ENCODE results near the gene PDE1C.

DNA sequence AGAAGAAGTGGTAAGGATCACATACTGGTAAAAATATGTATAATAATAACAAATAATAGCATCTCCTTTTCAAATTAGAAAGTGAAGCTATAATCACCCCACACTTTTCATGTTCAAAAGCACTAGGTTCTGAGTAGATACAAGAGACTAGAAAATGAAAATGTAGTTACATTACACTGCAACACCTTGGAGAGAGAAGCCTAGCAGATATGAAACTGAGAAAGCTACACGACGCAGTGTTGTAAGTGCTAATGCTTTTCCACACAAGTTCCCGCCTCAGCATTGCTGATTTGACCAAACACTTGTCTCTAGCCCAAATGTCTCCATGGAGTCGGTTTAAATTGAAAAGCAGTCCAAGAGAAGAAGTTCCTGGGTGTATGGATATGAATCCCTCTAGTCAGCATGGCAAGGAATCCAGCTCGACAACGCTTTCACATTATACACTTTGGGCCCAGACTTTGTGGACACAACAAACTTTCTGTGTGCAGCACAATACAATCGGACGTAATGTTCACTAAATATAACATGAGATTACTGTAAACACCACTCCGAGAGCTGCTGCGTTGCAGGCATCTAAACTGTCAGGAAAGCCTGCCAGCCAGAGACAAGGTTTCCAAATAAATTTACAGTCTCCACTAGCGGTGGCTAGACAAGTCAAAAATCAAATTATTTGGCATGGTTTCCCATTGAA lies 1.7 kb downstream of the PDE1C start:
- TF ChIP-seq BHLHE40 (IDR thresholded peaks at IDR 0.05; ENCODE audit: borderline replicate concordance) = no peak
- TF ChIP-seq TARDBP (IDR thresholded peaks at IDR 0.05) = no peak
- no peak for TF ChIP-seq FOXM1 (IDR thresholded peaks at IDR 0.05; ENCODE audit: borderline replicate concordance)
- TF ChIP-seq, protein P1, sequence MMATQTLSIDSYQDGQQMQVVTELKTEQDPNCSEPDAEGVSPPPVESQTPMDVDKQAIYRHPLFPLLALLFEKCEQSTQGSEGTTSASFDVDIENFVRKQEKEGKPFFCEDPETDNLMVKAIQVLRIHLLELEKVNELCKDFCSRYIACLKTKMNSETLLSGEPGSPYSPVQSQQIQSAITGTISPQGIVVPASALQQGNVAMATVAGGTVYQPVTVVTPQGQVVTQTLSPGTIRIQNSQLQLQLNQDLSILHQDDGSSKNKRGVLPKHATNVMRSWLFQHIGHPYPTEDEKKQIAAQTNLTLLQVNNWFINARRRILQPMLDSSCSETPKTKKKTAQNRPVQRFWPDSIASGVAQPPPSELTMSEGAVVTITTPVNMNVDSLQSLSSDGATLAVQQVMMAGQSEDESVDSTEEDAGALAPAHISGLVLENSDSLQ (IDR thresholded peaks at IDR 0.05) = no peak
- TF ChIP-seq HDGF (IDR thresholded peaks at IDR 0.05; ENCODE audit: borderline replicate concordance) = no peak
- no peak for TF ChIP-seq SP1 (IDR thresholded peaks at IDR 0.05)
- TF ChIP-seq NFRKB (IDR thresholded peaks at IDR 0.05) = no peak
- no peak for TF ChIP-seq ARNT (IDR thresholded peaks at IDR 0.05)
- TF ChIP-seq FOXA1 (IDR thresholded peaks at IDR 0.05) = no peak
- TF ChIP-seq SUZ12 (IDR thresholded peaks at IDR 0.05) = no peak
- TF ChIP-seq CTBP1 (IDR thresholded peaks at IDR 0.05; ENCODE audit: borderline replicate concordance) = no peak
